GM23338 (cell line): ENCODE data around the gene RIOK2. TPM values are rescaled to one million over a fixed set of nuclear protein-coding genes. Genes with fewer than 3 reads are reported as not detected.

ENCODE experiments used
- ATAC-seq: fragments of 200-7000 bp; cut with Tn5 transposase; 3 replicates; pipeline ENCODE4 v1.9.1; 2020
- DNase-seq: peaks from one replicate; pipeline ENCODE4 v3.0.0-alpha.2; 2015; ENCODE audit warnings: low spot score
- H2AFZ ChIP-seq: fragments of 200-600 bp; sonication (generic); 2 replicates; pipeline ENCODE4 v1.8.0; 2016; ENCODE audit warnings: antibody characterized with exemption, mild to moderate bottlenecking, moderate library complexity
- H3F3A ChIP-seq: fragments of 200-600 bp; sonication (generic); replicated peaks from 2 replicates; pipeline ENCODE4 v1.8.0; 2017; ENCODE audit warnings: antibody characterized with exemption, mixed run types, low read depth
- H3K27ac ChIP-seq: fragments of 200-600 bp; sonication (generic); 2 replicates; pipeline ENCODE4 v1.6.1; 2016; ENCODE audit warnings: low read depth
- H3K27me3 ChIP-seq: fragments of 200-600 bp; sonication (generic); 2 replicates; pipeline ENCODE4 v1.8.0; 2016; ENCODE audit warnings: mild to moderate bottlenecking, mixed run types, moderate library complexity; ENCODE audit not compliant: insufficient read depth
- H3K36me3 ChIP-seq: fragments of 200-600 bp; sonication (generic); 2 replicates; pipeline ENCODE4 v1.8.0; 2016; ENCODE audit warnings: mild to moderate bottlenecking; ENCODE audit not compliant: insufficient read depth
- H3K4me1 ChIP-seq: fragments of 200-600 bp; sonication (generic); 2 replicates; pipeline ENCODE4 v1.8.0; 2016; ENCODE audit warnings: mild to moderate bottlenecking, moderate library complexity; ENCODE audit not compliant: insufficient read depth
- H3K4me2 ChIP-seq: fragments of 200-600 bp; sonication (generic); 2 replicates; pipeline ENCODE4 v1.7.1; 2017; ENCODE audit warnings: mixed run types
- H3K4me3 ChIP-seq: fragments of 200-600 bp; sonication (generic); 2 replicates; pipeline ENCODE4 v1.6.1; 2016; ENCODE audit warnings: mixed run types
- H3K79me2 ChIP-seq: fragments of 200-600 bp; sonication (generic); replicated peaks from 2 replicates; pipeline ENCODE4 v1.8.0; 2017; ENCODE audit warnings: mild to moderate bottlenecking; ENCODE audit not compliant: insufficient read depth
- H3K9me2 ChIP-seq: fragments of 200-600 bp; sonication (generic); 2 replicates; pipeline ENCODE4 v1.8.0; 2017; ENCODE audit not compliant: insufficient read depth
- H4K20me1 ChIP-seq: fragments of 200-600 bp; sonication (generic); replicated peaks from 2 replicates; pipeline ENCODE4 v1.8.0; 2017; ENCODE audit warnings: mild to moderate bottlenecking; ENCODE audit not compliant: insufficient read depth
- H3K27ac Mint-ChIP-seq: 2 replicates; pipeline ENCODE4 v1.8.0; 2020; ENCODE audit warnings: inconsistent platforms, mild to moderate bottlenecking, moderate library complexity, mixed read lengths
- H3K27me3 Mint-ChIP-seq: 3 replicates; pipeline ENCODE4 v1.8.0; 2022; ENCODE audit warnings: low read depth, mild to moderate bottlenecking, moderate library complexity, mixed read lengths, inconsistent platforms; ENCODE audit not compliant: insufficient read depth, poor library complexity
- H3K36me3 Mint-ChIP-seq: 3 replicates; pipeline ENCODE4 v1.8.0; 2021; ENCODE audit warnings: low read depth, mild to moderate bottlenecking, inconsistent platforms, moderate library complexity, mixed read lengths
- H3K4me1 Mint-ChIP-seq: 3 replicates; pipeline ENCODE4 v1.8.0; 2020; ENCODE audit warnings: mild to moderate bottlenecking, inconsistent platforms, mixed read lengths
- H3K4me3 Mint-ChIP-seq: 3 replicates; pipeline ENCODE4 v1.8.0; 2021; ENCODE audit warnings: moderate library complexity, mild to moderate bottlenecking, inconsistent platforms, mixed read lengths
- H3K9me3 Mint-ChIP-seq: 3 replicates; pipeline ENCODE4 v1.8.0; 2020; ENCODE audit warnings: moderate library complexity, mild to moderate bottlenecking, inconsistent platforms, mixed read lengths
- ETS1 ChIP-seq: IDR thresholded peaks from 2 replicates; pipeline ENCODE4 v1.6.1; 2016; ENCODE audit warnings: antibody characterized with exemption
- EZH2 ChIP-seq: fragments of 200-600 bp; sonication (generic); IDR thresholded peaks from one replicate; pipeline ENCODE4 v1.8.0; 2017; ENCODE audit warnings: antibody characterized with exemption, mild to moderate bottlenecking, low read depth; ENCODE audit not compliant: unreplicated experiment
- EZH2phosphoT487 ChIP-seq: fragments of 200-600 bp; sonication (generic); IDR thresholded peaks from one replicate; pipeline ENCODE4 v1.8.1; 2018; ENCODE audit warnings: antibody characterized with exemption; ENCODE audit not compliant: unreplicated experiment
- NANOG ChIP-seq: IDR thresholded peaks from 2 replicates; pipeline ENCODE4 v1.6.1; 2016; ENCODE audit warnings: antibody characterized with exemption, borderline replicate concordance
- STAT1 ChIP-seq: IDR thresholded peaks from one replicate; pipeline ENCODE4 v1.6.1; 2016; ENCODE audit warnings: antibody characterized with exemption; ENCODE audit not compliant: unreplicated experiment
- ZNF331 ChIP-seq: fragments of 250-450 bp; sonication (Bioruptor Pico); IDR thresholded peaks from 2 replicates; pipeline ENCODE4 v1.5.0; 2020; ENCODE audit warnings: low read depth, mild to moderate bottlenecking, moderate library complexity
- ZNF462 ChIP-seq: fragments of 250-450 bp; sonication (Bioruptor Pico); IDR thresholded peaks from 2 replicates; pipeline ENCODE4 v1.5.0; 2020; ENCODE audit warnings: mild to moderate bottlenecking, moderate library complexity
- polyA plus RNA-seq: library from polyadenylated mRNA; unstranded; fragments of >200 nt; fragmentation: Nextera tagmentation; extraction: Ambion mirVana; gene quantifications from 2 replicates; pipeline ENCODE4 v1.2.1, GENCODE V29; 2016
- total RNA-seq: library from RNA; depleted of rRNA; stranded (reverse); fragments of >200 nt; shearing (Covaris generic); gene quantifications from 2 replicates; pipeline ENCODE4 v1.2.3, GENCODE V29; 2014
- TF ChIP-seq, protein P1 (sequence below), 2 experiments: fragments of 200-600 bp in 1 of 2; sonication (generic) in 1 of 2; conservative IDR thresholded peaks; 2 replicates each; pipeline versions ENCODE4 v1.5.1 to v1.6.1; 2016 to 2017; ENCODE audit warnings: antibody characterized with exemption in 2 of 2, low read depth in 2 of 2, mild to moderate bottlenecking in 2 of 2, moderate library complexity in 1 of 2

Gene RIOK2
- total and polyA plus RNA-seq, 2 experiments from 2014 or later, result 22.9 to 47.6 TPM

GRCh38 chr5:97208184-97208713, 25.2 kb upstream of the RIOK2 start:
- Histone ChIP-seq H3K27me3 (no peaks in the 10 kb centered on the region), H3F3A (no peaks in the 10 kb centered on the region), H3K9me2 (0 out of 2 replicates have a peak, but pooled peaks cover 4% of the 10 kb centered on the region), H4K20me1 (no peaks in the 10 kb centered on the region), H2AFZ (no peak overlapping the region), H3K4me2 (no peak overlapping the region), H3K4me3 (no peak overlapping the region), H3K27ac (no peak overlapping the region), H3K36me3 (no peaks in the 10 kb centered on the region), H3K79me2 (no peaks in the 10 kb centered on the region), H3K4me1 (no peaks in the 10 kb centered on the region)
- ATAC-seq (no peak), DNase-seq (no peak)
- Mint-ChIP-seq H3K4me3 (no peak overlapping the region), H3K4me1 (no peaks in the 10 kb centered on the region), H3K9me3 (peaks cover 17% of the 10 kb centered on the region; the same call in 2 of the 3 replicates), H3K36me3 (peaks cover 5% of the 10 kb centered on the region; the same call in 1 of the 3 replicates), H3K27me3 (no peaks in the 10 kb centered on the region), H3K27ac (no peak overlapping the region)
- TF ChIP-seq EZH2phosphoT487 (no peak), STAT1 (no peak), ETS1 (no peak), ZNF331 (CRISPR knock-in tag) (no peak), EZH2 (no peak), ZNF462 (CRISPR knock-in tag) (no peak), NANOG (no peak)
- TF ChIP-seq, protein P1, sequence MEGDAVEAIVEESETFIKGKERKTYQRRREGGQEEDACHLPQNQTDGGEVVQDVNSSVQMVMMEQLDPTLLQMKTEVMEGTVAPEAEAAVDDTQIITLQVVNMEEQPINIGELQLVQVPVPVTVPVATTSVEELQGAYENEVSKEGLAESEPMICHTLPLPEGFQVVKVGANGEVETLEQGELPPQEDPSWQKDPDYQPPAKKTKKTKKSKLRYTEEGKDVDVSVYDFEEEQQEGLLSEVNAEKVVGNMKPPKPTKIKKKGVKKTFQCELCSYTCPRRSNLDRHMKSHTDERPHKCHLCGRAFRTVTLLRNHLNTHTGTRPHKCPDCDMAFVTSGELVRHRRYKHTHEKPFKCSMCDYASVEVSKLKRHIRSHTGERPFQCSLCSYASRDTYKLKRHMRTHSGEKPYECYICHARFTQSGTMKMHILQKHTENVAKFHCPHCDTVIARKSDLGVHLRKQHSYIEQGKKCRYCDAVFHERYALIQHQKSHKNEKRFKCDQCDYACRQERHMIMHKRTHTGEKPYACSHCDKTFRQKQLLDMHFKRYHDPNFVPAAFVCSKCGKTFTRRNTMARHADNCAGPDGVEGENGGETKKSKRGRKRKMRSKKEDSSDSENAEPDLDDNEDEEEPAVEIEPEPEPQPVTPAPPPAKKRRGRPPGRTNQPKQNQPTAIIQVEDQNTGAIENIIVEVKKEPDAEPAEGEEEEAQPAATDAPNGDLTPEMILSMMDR (conservative IDR thresholded peaks at IDR 0.05; ENCODE audit: low read depth in 2 of 2), result no peak
